NCI-H446 (cell line): ENCODE data around the gene CSAD.
"Not testable (repeated sequence)": the region's sequence is repeated elsewhere in the genome, so short reads cannot be mapped to it uniquely, and the experiment has no call there.

Experiments
- DNase-seq, 2 experiments: peaks; one replicate each; lab custom pipeline; 2025; lab: John Stamatoyannopoulos, UW

Gene CSAD

DNA sequence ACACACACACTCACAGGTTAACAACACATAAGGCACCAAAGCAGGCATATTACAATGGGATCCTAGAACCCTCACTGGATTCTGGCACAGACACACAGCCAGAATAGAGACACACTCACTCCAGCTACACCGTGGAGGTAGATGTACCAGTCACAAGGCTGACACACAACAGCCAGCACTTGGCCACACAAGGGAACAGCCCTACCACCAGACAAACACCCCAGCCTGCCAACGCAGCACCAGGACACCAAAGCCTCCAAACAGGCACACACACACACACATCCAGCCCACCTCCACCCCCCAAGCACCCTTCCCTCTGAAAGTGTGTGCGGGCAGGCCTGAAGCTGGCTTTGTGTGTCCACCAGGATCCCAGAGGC, 37.2 kb upstream of the CSAD start:
- no peak for DNase-seq

DNA sequence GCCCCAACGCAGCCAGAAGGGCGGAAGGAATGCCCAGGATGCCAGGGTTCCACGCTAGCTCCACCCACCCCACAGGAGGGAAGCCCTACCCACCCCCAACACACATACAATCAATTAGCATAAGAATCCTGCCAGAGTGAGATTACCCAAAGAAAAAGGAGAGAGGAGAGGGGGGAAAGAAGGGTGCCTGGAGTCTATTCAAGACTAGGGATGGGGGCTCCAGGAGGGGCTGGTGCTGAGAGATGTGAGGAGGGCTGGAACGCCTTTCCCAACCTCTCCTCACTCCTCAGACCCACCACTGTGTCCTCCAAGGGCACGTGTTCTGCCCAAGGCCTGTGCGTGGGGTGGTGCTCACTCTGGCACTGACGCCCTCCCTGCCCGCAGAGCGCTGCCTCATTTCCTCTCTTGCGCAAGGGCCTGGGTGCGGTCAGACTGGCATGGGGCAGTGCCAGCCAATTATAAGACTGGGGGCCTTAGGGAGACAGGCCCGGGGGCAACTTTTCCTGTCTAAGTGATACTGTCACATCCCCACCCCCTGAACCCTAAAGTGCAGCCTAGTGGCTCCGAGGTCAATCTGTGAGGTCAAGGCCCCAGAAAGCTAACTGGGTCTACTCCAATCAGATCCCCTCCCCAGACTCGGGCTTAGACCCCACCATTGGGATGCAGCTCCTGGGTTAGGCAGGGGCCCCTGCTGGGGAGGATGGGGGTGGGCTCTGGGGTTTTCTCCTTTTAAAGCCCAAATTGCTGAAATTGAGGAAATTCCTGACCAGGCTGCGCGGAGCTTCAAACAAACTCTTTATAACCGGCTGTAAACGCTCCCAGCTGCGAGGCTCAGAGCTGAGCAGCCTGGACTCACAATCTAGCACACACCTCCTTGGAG, 36.6 kb upstream of the CSAD start:
- no peak for DNase-seq

DNA sequence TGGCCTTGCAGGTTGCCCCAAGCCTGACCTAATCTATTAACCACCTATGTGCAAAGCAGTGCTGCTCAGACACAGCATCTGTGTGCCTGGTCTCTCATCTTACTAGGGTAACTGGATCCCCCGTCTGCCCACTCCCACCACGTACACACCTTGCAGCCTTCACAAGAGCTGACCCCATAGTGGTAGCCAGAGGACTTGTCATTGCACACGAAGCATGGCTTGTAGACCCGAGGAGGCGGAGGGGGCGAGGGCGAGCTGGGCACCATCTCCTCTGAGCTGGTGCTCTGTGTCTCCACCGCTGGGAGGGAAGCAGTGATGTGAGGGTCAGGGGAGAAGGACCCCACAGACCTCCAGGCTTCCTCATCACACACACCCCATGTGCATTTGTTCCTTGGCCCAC, 34.8 kb upstream of the CSAD start:
- DNase-seq: no peak

DNA sequence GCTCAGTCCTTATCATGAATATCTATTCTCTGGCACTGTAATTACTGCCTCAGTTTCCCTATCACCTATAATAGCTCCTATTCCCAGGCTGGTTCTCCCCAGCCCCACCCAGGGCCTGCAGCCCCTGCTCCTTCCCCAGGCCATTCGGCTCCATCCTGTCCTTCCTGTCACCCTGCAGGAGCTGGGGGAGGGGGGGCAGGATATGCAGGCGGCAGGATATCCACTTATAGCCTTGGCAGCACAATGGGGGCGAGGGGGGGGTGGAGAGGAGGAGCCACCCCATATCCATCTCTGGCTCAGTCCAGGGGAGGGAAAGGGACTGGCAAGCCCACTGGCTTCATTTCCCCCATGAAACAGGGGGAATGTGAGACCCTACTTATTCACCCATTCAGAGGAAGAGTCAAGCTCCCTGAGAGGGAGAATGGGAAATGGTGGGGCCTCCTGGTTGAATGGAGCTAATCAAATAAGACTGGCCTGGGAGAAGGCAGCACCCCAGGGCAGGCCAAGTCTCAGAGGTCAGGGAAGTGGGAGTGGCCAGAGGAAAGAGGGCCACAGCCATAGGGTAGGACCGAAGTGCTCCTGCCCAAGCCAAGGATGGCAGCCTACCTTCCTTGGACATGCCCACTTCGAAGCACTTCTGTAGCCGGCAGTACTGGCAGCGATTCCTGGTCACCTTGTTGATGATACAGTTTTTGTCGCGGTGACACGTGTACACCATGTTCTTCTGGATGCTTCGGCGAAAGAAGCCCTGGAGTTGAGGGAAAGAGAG, 34.1 kb upstream of the CSAD start:
- DNase-seq: no peak

DNA sequence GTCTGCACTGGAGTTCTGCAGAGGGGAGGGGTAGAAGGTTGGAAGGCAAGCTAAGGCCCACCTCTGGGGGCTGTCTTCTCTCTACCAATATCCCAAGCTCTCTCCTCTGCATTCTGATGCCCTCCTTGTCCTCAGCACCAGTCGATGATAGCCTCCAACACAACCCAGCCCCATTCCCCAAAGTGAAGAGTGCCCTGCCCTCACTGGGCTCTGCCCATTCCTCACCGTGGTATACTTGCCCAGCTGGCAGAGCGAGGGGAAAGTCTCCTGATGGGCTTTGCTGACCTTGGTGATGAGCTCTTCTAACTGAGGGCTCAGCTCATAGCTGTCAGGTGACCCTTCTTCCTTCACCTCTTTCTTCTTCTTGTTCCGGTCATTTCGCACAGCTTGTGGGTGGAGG, 33.5 kb upstream of the CSAD start:
- DNase-seq: no peak

DNA sequence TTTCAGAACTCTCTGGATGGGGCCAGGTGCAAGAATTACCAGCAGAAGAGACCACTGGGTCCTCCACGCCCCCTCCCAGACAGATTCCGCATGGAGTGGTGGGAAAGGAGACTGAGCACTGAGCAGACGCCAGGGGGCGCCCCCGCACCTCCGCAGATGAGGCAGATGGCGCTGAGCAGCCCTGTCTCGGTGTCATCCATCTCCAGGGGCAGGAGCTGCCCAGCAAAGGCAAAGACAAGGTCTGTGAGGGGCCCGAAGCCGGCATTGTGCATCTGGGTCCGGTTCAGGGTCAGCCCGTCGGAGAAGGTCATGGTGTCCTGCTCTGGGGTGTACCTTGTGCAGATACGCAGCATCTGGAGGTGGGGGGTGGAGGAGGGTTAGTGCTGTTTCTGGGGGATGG, 32.6 kb upstream of the CSAD start:
- peak; percentile 49 to 83 for DNase-seq

DNA sequence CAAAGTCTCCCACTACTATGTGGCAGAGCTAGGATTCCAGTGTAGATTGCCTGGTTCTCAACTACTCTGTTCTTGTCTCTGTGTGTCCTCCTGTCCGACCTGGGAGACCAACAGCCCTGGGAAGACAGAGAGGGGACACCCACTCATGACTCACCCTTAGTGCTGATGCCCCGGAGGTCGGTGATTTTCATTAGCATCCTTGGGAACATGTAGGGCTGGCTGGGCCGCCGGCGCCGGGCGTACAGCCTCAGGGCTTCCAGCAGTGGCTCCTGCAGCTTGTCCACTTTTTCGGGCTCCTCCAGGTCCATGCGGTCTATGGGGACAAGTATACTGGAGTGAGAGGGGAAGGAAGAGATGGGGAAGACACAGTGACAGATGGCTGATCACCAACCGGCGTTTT, 32.2 kb upstream of the CSAD start:
- no peak for DNase-seq

DNA sequence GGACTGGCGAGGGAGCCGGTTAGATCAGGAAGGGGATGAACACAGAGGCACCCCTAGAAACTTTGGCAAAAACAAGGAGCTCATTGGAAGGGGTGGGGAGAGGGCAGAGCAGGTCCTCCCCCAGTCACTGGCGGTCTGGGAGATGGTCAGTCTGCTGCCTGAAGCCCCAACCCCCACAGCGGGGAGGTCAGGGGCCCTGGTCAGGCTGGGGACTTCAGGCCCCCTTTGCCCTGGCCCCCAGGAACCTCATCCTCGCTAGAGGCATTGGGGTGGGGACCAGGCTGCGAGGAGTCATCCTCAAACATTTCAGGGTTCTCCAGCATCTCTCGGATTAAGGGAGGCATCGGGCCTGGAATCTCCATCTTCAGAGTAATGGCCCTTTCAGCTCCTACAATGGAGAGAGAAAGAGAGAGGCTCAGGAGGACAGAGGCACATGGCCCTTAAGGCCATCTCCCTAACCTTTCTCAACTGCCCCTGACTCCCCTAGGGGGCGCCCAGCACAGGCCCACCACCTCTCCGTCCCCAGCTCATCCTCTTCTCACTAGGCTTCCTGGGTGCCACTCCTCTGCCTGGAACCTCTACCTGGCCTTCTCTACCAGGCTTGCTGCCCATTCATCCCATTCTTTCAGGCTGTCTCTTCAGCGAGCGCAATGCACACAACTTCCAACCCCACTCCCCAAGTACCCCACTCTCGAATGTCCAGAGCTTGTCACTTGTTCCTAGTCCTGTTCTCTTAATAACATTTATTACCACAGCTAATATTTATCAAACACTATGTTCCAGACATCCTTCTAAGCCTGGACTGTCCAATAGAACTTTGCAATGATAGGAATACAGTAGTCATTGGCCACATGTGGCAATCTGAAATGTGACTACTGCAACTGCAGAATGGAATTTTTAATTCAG, 31.0 kb upstream of the CSAD start:
- no peak for DNase-seq

DNA sequence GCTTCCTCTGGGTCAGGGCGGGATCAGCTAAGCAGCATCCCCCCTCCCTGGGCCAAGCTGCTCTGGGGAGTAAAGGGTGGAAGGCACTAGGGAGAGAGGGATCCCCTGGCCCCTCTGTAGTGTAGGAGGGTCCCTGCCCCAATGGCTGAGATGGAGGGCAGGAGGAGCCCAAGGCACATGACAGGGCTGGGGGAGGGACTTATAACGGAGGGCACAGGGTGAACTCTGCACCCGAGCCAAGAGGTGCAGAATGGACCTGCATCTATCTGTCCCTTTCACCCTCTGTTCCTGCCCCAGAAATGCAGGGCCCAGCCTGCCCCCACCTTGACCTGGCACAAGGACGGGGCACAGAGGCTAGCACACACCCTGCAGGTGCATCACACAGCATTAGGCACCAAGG, 30.1 kb upstream of the CSAD start:
- DNase-seq: no peak

DNA sequence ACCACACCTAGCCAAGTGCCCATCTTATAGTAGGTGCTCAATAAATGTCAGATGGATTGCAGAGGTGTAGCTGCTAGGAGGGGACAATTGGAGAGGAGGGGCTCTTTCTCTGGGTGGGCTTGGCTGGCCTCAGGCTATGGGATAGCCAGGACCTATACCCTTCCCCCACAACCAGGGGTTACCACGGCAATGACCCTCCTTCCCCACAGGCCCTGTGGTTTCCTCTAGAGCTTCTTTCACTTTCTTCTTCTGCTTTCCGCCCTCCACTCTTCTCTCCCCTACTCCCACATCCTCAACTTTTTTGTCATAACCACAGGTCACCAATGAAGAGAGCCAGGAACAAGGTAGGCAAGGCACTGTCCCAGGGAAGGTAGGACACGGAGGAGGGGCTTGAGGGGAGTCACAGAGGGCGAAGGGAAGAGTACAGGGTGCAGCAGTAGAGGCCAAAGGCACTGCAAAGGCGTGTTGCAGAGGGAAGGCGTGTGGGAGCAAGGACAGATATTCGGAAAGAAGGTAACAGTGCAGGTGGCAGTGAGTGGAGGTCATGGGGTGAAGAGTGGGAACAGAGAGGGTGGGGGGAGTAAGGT, 28.2 kb upstream of the CSAD start:
- DNase-seq: no peak

DNA sequence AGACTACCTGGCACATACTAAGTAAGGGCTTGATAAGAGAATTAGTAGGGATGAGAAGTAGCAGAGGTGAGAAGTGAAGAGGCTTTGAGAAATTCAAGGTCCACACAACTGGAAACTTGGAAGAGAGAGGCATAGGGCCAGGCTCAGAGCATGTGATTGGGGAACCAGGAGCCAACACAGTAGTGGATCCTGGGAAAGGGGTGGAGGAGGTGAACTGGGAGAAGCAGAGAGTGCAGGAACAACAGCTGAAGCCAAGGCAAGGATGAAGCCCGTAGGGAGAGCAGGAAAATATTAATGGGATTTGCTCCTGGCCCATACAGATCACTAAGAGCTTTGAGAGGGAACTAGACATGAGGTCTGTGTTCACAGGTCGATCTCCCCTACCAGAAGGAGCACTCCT, 27.7 kb upstream of the CSAD start:
- no peak for DNase-seq

DNA sequence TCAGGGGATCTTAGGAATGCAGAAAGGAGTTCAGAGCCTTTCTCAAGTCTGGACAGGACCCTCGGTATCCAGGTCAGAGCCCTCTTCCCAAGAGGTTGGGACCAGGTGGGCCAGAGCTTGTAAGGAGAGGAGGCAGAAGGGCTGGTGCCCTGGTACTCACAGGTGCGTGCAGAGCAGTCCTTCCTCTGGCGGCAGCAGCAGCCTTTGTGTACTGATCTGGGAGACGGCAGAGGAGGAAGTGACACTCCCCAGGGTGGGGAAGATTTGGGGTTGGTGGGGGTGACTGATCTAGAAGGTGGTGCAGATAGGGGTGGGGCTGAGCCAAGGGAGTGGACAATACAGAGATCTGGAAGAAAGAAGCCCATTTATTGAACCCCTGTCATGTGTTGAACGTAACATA, 26.3 kb upstream of the CSAD start, which contains the start of gene ITGB7:
Gene ITGB7, minus strand, starts transcription at position 210 of the 400 bp plus-strand sequence. CDS start 6,808 bp downstream, outside the sequence.
- DNase-seq: no peak

DNA sequence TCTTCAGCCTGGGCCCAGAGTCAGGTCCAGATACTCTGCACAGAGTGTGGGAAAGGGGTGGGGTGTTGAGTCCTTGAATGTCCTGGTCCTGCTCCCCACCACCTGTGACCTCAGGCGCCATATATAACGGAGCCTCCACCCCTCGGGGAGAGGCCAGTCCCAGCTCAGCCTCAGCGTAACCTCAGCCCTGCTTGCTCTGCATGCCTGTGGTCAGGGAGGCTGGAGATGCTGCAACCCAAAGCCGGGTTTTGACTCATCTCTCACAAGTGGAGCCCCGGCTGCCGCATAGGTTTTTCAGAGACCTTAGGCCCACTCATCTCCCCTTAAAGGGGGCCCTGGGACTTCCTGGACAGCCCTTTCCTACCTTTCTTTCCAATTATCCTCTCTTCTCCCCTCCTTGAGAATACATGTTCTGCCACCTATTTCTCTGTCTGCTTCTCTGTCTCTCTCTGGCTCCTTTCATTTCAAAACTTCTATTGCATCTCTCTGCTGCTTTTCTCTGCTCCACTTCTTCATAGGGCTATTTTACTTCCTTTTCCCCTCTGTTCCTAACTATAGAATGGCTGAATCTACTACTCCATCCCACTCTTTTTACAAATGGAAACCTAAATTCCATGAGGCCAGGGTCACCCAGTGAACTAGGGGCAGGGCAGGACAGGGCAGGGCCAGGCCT, 25.2 kb upstream of the CSAD start:
- no peak for DNase-seq

DNA sequence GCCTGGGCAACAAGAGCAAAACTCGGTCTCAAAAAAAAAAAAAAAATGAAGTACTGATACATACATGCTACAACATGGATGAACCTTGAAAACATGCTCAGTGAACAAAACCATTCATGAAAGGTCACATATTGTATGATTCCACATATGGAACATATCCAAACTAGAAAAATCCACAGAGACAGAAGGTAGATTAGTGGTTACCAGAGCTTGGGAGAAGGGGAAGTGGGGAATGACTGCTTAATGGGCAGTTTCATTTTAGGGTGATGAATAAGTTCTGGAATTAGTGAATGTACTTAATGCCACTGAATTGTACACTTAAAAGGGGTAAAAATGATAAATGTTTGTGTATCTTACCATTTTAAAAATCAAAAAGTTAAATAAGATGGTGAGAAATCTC, 23.6 kb upstream of the CSAD start:
- no peak for DNase-seq

DNA sequence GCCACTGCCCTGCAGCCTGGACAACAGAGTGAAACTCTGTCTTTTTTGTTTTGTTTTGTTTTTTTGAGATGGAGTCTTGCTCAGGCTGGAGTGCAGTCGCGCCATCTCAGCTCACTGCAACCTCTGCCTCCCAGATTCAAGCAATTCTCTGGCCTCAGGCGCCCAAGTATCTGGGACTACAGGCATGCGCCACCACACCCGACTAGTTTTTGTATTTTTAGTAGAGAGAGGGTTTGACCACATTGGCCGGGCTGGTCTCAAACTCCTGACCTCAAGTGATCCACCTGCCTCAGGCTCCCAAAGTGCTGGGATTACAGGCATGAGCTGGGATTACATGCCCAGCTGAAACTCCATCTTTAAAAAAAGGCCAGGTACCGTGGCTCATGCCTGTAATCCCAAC, 21.6 kb upstream of the CSAD start:
- not testable (repeated sequence) for DNase-seq

DNA sequence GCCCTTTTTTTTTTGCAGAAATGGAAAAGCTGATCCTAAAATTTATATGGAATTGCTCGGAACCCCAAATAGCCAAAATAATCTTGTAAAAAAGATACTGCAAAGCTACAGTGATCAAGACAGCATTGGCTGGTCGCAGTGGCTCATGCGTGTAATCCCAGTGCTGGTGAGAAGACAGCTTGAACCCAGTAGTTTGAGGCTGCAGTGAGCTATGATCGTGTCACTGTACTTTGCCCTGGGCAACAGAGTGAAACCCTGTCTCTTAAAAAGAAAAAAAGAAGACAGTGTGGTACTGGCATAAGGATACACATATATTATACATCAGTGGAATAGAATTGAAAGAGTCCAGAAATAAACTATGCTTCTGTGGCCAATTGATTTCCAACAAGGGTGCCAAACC, 20.9 kb upstream of the CSAD start:
- DNase-seq: no peak

DNA sequence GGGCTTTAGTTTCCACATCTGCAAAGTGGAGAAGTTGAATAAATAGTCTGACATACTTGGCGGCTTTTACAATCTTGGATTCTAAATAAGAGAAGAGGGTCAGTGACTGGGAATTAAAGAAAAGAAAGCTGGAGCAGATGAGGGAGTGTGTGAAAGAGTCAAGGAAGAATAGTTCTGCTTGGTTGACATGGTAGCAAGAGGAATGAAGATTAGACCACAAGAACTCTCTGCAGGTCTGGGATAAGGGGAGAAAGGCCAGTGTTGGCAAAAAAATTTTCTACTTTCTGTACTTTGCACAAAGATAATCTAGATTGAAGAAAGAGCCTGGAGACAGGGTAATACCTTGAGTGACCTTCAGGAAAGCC, 20.4 kb upstream of the CSAD start:
- DNase-seq: no peak

DNA sequence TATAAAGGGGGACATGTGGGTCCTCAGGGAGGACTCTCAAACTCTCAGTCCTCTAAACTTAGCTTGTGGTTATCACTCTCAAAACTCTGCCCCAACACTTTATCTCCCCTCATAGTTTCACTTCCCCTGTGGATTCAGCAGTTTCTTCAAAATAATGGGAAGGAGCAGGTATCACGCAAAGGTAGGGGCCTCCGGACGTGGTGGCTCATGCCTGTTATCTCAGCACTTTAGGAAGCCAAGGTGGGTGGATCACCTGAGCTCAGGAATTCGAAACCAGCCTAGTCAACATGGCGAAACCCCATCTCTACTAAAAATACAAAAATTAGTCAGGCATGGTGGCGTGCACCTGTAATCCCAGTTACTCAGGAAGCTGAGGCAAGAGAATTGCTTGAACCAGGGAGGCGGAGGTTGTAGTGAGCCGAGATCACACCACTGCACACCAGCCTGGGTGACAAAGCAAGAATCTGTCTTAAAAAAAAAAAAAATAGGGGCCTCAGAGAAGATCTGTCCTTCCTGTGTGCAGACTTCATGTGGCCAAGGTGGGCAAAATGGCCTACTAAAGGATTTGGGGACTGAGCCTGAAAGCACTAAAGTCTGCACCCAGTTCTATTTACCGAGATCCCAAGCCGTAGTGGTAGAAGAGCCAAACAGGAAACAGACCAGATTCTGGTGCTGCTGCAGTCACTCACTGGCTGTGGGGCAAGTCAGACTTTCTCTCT, 19.9 kb upstream of the CSAD start:
- no peak for DNase-seq

DNA sequence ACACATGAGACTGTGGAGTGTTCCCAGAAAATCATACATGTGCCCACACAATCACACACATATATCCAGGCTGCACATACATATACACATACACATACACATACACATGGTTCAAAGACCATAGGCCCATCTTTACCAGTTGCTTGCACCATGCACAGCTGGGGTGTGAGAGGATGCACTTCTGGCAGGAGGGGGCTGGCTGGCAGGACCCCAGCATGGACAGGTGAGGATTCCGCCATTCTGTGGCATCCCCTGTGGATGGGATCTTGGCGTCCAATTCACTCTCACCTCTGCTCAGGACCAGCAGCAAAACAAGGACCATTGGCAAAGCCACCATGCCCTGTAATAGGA, 19.4 kb upstream of the CSAD start:
- DNase-seq: no peak

DNA sequence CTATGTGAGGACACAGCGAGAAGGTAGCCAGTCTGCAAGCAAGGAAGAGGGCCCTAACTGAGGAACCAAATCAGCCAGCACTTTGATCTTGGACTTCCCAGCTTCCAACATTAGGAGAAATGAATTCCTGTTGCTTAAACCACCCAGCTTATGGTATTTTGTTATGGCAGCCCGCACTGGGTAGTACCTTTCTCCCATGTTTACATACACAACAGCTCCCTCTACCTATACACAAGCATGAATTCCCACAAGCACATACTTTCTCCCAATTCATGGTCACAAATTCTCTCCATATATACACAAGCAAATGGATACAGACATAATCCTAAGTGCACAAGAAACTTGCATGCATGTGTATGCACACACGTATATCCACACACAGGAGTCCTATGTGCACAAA, 19.0 kb upstream of the CSAD start:
- DNase-seq: no peak
